Lower leg skin (tissue), 3 donors: ENCODE measurements around the gene C2.

Experiments
- POLR2A ChIP-seq, 2 donors: fragments of 450-650 bp; IDR thresholded peaks; one replicate each; pipeline ENCODE4 v1.6.1; 2016 to 2017; ENCODE audit warnings: antibody characterized with exemption in 2 of 2, mild to moderate bottlenecking in 1 of 2, moderate library complexity in 1 of 2
- TF ChIP-seq, protein P1 (sequence below), 3 donors: fragments of 450-650 bp; IDR thresholded peaks; one replicate each; pipeline ENCODE4 v1.5.1; 2016; ENCODE audit warnings: antibody characterized with exemption in 3 of 3, mild to moderate bottlenecking in 3 of 3, moderate library complexity in 2 of 3

DNA sequence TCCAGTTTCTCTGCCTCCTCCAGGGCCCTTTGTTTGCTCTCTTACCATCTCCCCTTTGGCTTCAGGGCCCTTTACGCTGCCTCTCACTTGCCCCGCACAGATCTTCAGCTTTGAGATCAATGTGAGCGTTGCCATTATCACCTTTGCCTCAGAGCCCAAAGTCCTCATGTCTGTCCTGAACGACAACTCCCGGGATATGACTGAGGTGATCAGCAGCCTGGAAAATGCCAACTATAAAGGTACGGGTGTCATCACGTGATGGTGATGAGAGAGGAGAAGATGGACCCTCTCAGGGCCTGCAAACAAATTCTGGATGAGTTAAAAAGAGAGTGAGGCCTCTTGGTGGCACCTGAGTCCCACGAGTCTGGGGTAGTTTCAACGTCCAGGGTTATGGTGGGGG lies 8.3 kb downstream of the C2 start:
- TF ChIP-seq, protein P1, sequence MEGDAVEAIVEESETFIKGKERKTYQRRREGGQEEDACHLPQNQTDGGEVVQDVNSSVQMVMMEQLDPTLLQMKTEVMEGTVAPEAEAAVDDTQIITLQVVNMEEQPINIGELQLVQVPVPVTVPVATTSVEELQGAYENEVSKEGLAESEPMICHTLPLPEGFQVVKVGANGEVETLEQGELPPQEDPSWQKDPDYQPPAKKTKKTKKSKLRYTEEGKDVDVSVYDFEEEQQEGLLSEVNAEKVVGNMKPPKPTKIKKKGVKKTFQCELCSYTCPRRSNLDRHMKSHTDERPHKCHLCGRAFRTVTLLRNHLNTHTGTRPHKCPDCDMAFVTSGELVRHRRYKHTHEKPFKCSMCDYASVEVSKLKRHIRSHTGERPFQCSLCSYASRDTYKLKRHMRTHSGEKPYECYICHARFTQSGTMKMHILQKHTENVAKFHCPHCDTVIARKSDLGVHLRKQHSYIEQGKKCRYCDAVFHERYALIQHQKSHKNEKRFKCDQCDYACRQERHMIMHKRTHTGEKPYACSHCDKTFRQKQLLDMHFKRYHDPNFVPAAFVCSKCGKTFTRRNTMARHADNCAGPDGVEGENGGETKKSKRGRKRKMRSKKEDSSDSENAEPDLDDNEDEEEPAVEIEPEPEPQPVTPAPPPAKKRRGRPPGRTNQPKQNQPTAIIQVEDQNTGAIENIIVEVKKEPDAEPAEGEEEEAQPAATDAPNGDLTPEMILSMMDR (IDR thresholded peaks at IDR 0.05) = no peak
- no peak for TF ChIP-seq POLR2A (IDR thresholded peaks at IDR 0.05)
